K562 (cell line): ENCODE measurements around the gene VPS4A. TPM values are rescaled to one million over a fixed set of nuclear protein-coding genes. Genes with fewer than 3 reads are reported as not detected.

ENCODE experiments used
- CXXC5 ChIP-seq: fragments of 250-450 bp; sonication (Bioruptor Pico); IDR thresholded peaks from 2 replicates; pipeline ENCODE4 v1.8.0; 2022; ENCODE audit warnings: inconsistent platforms, mild to moderate bottlenecking, moderate library complexity
- HMG20B ChIP-seq: fragments of 250-450 bp; sonication (Bioruptor Pico); IDR thresholded peaks from 2 replicates; pipeline ENCODE4 v1.5.0; 2021; ENCODE audit warnings: mild to moderate bottlenecking
- PBX2 ChIP-seq, 2 experiments: IDR thresholded peaks in 1 of 2; conservative IDR thresholded peaks in 1 of 2; 2 replicates each; pipeline ENCODE4 v1.6.1; 2016; ENCODE audit warnings: low read depth in 2 of 2, mild to moderate bottlenecking in 1 of 2, missing compliant biosample characterization in 1 of 2, missing genetic modification characterization in 1 of 2, moderate library complexity in 1 of 2
- PPARD ChIP-seq: fragments of 250-450 bp; sonication (Bioruptor Pico); IDR thresholded peaks from 2 replicates; pipeline ENCODE4 v1.8.0; 2022; ENCODE audit warnings: inconsistent platforms, mild to moderate bottlenecking, moderate library complexity
- PTTG1 ChIP-seq: fragments of 450-650 bp; IDR thresholded peaks from 2 replicates; pipeline ENCODE4 v1.6.1; 2016; ENCODE audit warnings: low read depth, mild to moderate bottlenecking, missing genetic modification characterization, missing compliant biosample characterization
- RBFOX2 ChIP-seq: fragments of 200-400 bp; formaldehyde crosslinking; IDR thresholded peaks from 2 replicates; pipeline ENCODE4 v1.6.1; 2017; ENCODE audit warnings: low read depth, mild to moderate bottlenecking, low read length, moderate library complexity
- SRSF1 ChIP-seq: fragments of 200-400 bp; formaldehyde crosslinking; IDR thresholded peaks from 2 replicates; pipeline ENCODE4 v1.6.1; 2017; ENCODE audit warnings: mild to moderate bottlenecking, low read depth, low read length, moderate library complexity
- ZNF12 ChIP-seq: sonication (generic); formaldehyde crosslinking; IDR thresholded peaks from 2 replicates; pipeline ENCODE4 v1.4.0; 2020; ENCODE audit warnings: mild to moderate bottlenecking, missing genetic modification reagents
- ZNF57 ChIP-seq: fragments of 450-650 bp; formaldehyde crosslinking; IDR thresholded peaks from 2 replicates; pipeline ENCODE4 v1.4.0; 2020; ENCODE audit warnings: mild to moderate bottlenecking, moderate library complexity
- polyA plus RNA-seq, 8 experiments: library from polyadenylated mRNA; depleted of rRNA in 4 of 8; stranded (reverse) in 5 of 8; unstranded in 3 of 8; fragments of >200 nt; fragmentation: Nextera tagmentation in 2 of 8; fragmentation: Illumina TruSeq in 1 of 8; extraction: Ambion mirVana in 2 of 8; extraction: Trizol in 1 of 8; gene quantifications; 2 replicates each; pipeline versions ENCODE4 v1.2.1 to v1.2.3, GENCODE V29; 2011 to 2014; ENCODE audit warnings: inconsistent platforms in 1 of 8, missing spikeins in 1 of 8
- total RNA-seq, 7 experiments: library from RNA; depleted of rRNA in 6 of 7; stranded (reverse); fragments of >200 nt in 6 of 7; fragmentation: Illumina TruSeq in 2 of 7; extraction: Trizol in 2 of 7; gene quantifications; 2 replicates each; pipeline versions ENCODE4 v1.2.1 to v1.2.3, GENCODE V29; 2011 to 2021; ENCODE audit warnings: low replicate concordance in 1 of 7
- TF ChIP-seq, protein P1 (sequence below), 2 experiments: fragments of 450-650 bp; formaldehyde crosslinking in 1 of 2; IDR thresholded peaks; 2 replicates each; pipeline versions ENCODE4 v1.4.0 to v1.6.1; 2014 to 2020; ENCODE audit warnings: mild to moderate bottlenecking in 2 of 2, borderline replicate concordance in 1 of 2, low read depth in 1 of 2

Gene VPS4A
- total and polyA plus RNA-seq, 9 of the 15 experiments (the other 6 are each of a cell fraction or from before 2014, with no cell fraction given): 7.6 to 45.4 (median 29.9) TPM

GRCh38 chr16:69371564-69371963 lies 60.4 kb downstream of the VPS4A start (continued):
- TF ChIP-seq, protein P1, sequence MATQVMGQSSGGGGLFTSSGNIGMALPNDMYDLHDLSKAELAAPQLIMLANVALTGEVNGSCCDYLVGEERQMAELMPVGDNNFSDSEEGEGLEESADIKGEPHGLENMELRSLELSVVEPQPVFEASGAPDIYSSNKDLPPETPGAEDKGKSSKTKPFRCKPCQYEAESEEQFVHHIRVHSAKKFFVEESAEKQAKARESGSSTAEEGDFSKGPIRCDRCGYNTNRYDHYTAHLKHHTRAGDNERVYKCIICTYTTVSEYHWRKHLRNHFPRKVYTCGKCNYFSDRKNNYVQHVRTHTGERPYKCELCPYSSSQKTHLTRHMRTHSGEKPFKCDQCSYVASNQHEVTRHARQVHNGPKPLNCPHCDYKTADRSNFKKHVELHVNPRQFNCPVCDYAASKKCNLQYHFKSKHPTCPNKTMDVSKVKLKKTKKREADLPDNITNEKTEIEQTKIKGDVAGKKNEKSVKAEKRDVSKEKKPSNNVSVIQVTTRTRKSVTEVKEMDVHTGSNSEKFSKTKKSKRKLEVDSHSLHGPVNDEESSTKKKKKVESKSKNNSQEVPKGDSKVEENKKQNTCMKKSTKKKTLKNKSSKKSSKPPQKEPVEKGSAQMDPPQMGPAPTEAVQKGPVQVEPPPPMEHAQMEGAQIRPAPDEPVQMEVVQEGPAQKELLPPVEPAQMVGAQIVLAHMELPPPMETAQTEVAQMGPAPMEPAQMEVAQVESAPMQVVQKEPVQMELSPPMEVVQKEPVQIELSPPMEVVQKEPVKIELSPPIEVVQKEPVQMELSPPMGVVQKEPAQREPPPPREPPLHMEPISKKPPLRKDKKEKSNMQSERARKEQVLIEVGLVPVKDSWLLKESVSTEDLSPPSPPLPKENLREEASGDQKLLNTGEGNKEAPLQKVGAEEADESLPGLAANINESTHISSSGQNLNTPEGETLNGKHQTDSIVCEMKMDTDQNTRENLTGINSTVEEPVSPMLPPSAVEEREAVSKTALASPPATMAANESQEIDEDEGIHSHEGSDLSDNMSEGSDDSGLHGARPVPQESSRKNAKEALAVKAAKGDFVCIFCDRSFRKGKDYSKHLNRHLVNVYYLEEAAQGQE (IDR thresholded peaks at IDR 0.05; ENCODE audit: borderline replicate concordance): no peak
- TF ChIP-seq, protein P1 (CRISPR knock-in tag; IDR thresholded peaks at IDR 0.05; ENCODE audit: low read depth): no peak
- TF ChIP-seq ZNF57 (CRISPR knock-in tag): no peak
- no peak for TF ChIP-seq SRSF1
- no peak for TF ChIP-seq RBFOX2
- no peak for TF ChIP-seq CXXC5 (CRISPR knock-in tag)
- TF ChIP-seq PTTG1: no peak
- TF ChIP-seq HMG20B (CRISPR knock-in tag): no peak
- no peak for TF ChIP-seq ZNF12
- no peak for TF ChIP-seq PBX2 (CRISPR knock-in tag; IDR thresholded peaks at IDR 0.05; ENCODE audit: low read depth)
- no peak for TF ChIP-seq PBX2 (tag; conservative IDR thresholded peaks at IDR 0.05; ENCODE audit: low read depth)
- no peak for TF ChIP-seq PPARD (CRISPR knock-in tag)
